Measurements from ENCODE around the gene MANBA.

MANBA gene

GRCh38 chr4:102760645-102761295 is at the start of gene MANBA:
Gene MANBA (minus strand): TSS chr4:102760968. CDS start chr4:102760894, 74 bp downstream.
- peak; percentile 86 to 88 for DNase-seq

DNA sequence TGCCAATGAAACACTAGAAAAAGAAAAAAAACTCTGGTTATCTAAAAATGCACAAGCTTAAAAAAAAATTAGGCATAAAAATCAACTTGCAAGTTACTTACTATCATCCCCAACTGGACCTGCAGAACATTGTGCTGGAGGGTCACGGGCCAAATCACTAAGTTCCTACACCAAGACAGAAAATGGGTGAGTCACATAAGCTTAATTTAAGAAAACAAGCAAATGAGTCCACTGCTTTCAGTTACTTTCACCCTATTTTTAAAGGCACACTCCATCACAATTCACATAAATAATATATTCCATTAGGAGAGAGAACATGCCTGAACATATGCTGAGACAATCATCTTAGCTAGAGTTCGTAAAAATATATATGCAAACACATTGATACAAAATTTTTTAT is 48.9 kb upstream of the MANBA start:
- no peak for DNase-seq

DNA sequence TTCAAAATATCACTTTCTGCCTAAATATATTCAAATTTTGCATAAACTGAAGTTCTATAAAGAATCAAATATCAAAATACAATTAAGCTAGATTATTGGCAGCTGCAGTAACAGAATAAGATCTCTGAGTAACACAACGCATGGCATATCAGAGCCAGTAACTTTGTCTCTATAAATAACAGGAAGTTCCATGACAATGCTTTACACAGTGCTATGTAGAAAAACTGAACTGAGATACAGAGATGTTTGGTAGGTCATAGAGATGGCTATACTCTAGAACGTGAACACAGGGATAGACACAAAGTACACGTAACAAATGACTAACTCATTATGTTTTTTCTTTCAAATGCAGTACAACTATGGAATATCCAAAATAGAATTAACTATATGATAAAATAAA is 48.4 kb upstream of the MANBA start:
- no peak for DNase-seq

DNA sequence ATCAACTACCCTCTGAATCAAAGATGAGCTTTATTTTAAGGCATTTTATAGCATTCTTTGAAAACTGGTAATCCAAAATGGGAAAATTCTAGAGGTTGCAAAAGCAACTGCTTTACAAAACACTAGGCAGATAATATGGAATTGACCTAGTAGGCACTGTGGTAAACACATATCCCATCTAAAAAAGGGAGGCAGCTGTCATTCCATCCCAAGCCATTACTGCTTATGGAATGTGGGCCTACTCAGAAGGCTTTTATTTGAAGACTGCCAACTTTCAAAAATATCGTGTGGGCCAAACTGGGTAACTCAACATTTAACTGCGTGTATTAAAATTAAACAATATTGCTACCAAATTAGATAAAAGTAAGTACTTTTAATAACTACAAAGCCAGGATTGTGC is 47.2 kb upstream of the MANBA start:
- DNase-seq: no peak

- DNase-seq: no peak
Measured at GRCh38 chr4:102807345-102807744, 46.6 kb upstream of the MANBA start.

GRCh38 chr4:102799816-102800215 is 39.0 kb upstream of the MANBA start:
- no peak for DNase-seq

DNA sequence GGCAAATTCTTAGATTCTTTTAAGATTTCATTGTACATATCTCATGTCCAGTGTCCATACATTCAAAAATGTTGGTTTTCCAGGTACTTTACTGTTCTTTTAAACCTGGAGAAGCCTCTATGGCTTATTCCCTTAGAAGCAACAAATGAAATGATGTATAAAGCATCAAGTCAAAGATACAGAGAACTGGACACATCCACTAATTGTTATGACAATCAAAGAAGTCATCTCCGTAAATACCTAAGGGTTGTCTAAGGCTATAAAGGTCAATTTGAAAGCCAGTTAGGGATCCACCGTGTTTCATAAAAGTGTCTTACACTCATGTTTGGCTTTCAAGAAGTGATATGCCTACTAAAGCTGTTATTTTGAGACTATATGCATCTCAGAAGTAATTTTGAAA is 34.2 kb upstream of the MANBA start:
- DNase-seq: no peak

GRCh38 chr4:102792361-102792936 is 31.7 kb upstream of the MANBA start:
- no peak for DNase-seq

DNA sequence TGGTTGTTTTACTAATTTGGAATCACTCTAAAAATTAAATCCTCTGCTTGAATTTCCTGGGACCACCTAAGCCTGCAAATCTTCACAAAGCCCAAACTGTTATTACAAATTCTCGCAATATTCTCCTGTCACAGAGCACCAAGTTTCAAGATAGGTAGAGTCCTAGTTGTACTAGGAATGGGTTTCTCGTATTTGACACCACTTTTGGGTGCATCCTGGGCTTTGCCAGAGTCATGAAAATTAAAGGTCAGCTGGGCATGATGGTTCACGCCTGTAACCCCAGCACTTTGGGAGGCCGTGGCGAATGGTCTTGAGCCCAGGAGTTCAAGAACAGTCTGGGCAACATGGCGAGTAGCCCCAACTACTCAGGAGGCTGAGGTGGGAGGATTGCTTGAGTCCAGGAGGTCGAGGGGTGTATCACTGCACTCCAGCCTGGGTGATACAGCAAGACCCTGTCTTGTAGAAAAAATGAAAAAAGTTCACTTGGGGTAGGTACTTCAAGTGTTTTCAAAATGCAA is 30.6 kb upstream of the MANBA start:
- no peak for DNase-seq

DNA sequence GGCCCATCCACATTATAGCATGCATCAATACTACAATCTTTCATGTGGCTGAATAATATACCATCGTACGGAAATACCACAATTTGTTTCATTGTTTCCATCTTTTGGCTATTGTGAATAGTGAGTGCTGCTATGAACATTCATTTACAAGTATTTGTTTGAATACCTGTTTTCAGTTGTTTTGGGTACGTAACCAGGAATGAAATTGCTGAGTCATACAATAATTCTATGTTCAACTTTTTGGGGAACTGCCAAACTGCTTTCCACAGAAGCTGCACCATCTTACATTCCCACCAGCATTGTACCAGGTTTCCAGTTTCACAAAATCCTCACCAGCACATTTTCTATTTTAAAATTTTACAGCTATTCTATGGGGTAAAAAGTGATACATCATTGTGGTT is 28.5 kb upstream of the MANBA start:
- DNase-seq: no peak

DNA sequence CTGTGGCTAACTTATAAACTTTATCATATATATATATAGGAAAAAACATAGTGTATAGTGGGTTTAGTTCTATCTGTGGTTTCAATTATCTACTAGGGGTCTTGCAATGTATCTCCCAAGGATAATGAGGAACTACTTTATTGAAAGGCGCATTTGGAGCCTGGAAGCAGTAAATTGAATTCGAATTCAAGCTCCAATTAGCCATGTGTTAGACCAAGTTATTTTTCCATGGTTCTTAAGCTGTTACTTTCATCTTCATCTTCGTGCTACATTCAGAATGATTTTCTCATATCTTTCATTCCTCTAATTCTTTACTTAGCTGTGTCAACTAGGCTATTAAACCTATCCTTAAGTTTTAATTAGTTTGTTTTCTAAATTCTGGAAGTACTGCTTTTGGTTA is 27.2 kb upstream of the MANBA start:
- DNase-seq: no peak

- DNase-seq: no peak
Measured at GRCh38 chr4:102787096-102787881, 26.5 kb upstream of the MANBA start.

GRCh38 chr4:102786279-102786678 is 25.5 kb upstream of the MANBA start:
- no peak for DNase-seq

GRCh38 chr4:102783006-102783405 is 22.2 kb upstream of the MANBA start:
- no peak for DNase-seq

- no peak for DNase-seq
Measured at GRCh38 chr4:102781570-102781969, 20.8 kb upstream of the MANBA start.

DNA sequence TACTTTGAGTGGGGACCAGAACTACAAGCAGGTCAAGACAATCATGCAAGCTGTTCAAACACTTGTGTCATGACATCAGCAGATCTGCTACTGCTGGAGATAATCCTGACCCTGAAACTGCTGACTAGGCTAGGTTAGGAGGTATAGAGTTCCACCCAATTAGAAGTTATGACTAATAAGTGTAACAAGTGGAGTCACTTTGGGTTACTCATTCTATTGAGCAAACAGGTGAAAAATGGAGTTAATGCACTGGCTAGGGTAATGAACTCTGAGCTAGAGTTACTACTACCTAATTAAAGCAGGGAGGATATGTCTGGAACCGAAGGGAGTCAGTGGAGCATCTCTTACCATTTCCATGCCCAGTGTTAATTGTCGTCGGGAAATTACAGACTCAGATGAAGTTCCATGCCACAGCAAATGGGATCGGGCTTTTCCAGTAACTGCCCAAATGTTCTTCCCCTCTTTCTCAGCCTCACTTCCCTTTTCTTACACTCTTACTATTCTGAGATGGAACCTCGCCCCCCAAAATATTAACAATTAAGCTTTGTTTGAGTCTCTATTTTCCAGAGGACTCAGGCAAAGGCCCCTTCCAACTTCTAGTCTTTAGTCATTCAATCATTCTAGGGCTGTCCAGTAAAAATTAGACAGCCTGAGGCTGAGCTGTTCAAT is 19.8 kb upstream of the MANBA start:
- no peak for DNase-seq

- no peak for DNase-seq
Measured at GRCh38 chr4:102779204-102779603, 18.4 kb upstream of the MANBA start.

- no peak for DNase-seq
Measured at GRCh38 chr4:102778720-102779119, 18.0 kb upstream of the MANBA start.

GRCh38 chr4:102775805-102776204 is 15.0 kb upstream of the MANBA start:
- no peak for DNase-seq

- DNase-seq: no peak
Measured at GRCh38 chr4:102774254-102774653, 13.5 kb upstream of the MANBA start.

DNA sequence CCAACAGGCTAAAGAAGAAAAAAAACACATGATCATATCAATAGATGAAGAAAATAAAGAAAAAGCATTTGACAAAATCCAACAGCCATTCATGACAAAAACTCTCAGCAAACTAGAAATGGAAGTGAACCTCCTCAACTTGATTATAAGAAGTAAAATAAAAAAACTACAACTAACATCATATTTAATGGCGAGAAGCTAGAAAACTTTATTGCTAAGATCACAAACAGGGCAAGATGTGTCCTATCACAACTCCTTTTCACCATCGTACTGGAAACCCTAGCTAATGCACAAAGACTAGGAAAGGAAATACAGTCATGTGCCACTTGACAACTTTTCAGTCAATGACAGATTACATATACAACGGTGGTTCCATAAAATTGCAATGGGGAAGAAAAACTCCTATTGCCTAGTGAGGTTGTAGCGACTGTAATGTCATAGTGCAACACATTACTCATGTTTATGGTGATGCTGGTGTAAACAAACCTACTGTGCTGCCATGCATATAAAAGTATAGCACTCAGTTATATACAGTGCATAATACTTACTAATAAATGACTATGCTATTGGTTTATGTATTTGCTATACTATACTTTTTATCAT is 12.1 kb upstream of the MANBA start:
- no peak for DNase-seq

GRCh38 chr4:102764901-102765300 is 4.1 kb upstream of the MANBA start:
- DNase-seq: no peak

GRCh38 chr4:102761906-102762305 is 1.1 kb upstream of the MANBA start:
- no peak for DNase-seq
